ENCODE results near the gene KRTAP10-3.

The KRTAP10-3 gene

GRCh38 chr21:44514746-44515358 lies 43.7 kb downstream of the KRTAP10-3 start:
- no peak for DNase-seq

- DNase-seq = no peak
Measured at GRCh38 chr21:44514218-44514520, 44.4 kb downstream of the KRTAP10-3 start.

GRCh38 chr21:44513389-44514217 lies 45.0 kb downstream of the KRTAP10-3 start:
- no peak for DNase-seq

- DNase-seq = no peak
Measured at GRCh38 chr21:44512496-44513388, 45.9 kb downstream of the KRTAP10-3 start.

- no peak for DNase-seq
Measured at GRCh38 chr21:44511938-44512275, 46.7 kb downstream of the KRTAP10-3 start.

GRCh38 chr21:44511219-44511937 lies 47.2 kb downstream of the KRTAP10-3 start:
- no peak for DNase-seq

GRCh38 chr21:44510508-44511218 lies 47.9 kb downstream of the KRTAP10-3 start:
- DNase-seq = peak; percentile 83

GRCh38 chr21:44510109-44510507 lies 48.5 kb downstream of the KRTAP10-3 start:
- DNase-seq = no peak

- DNase-seq = no peak
Measured at GRCh38 chr21:44509539-44509938, 49.1 kb downstream of the KRTAP10-3 start.

- no peak for DNase-seq
Measured at GRCh38 chr21:44508711-44509445, 49.7 kb downstream of the KRTAP10-3 start.

GRCh38 chr21:44508426-44508710 lies 50.2 kb downstream of the KRTAP10-3 start:
- no peak for DNase-seq

Measured in activated CD4-positive, alpha-beta T cell treated with anti-CD3 and anti-CD28 coated beads, Interleukin-2, amount 50 U/mL, for 1 hour (primary cell).